Putamen (tissue), 1 donor: ENCODE measurements around the gene MAD1L1.

Experiments
- DNase-seq: peaks from one replicate; pipeline ENCODE4 v3.0.0-alpha.2; 2016; ENCODE audit warnings: low spot score

MAD1L1 gene

DNA sequence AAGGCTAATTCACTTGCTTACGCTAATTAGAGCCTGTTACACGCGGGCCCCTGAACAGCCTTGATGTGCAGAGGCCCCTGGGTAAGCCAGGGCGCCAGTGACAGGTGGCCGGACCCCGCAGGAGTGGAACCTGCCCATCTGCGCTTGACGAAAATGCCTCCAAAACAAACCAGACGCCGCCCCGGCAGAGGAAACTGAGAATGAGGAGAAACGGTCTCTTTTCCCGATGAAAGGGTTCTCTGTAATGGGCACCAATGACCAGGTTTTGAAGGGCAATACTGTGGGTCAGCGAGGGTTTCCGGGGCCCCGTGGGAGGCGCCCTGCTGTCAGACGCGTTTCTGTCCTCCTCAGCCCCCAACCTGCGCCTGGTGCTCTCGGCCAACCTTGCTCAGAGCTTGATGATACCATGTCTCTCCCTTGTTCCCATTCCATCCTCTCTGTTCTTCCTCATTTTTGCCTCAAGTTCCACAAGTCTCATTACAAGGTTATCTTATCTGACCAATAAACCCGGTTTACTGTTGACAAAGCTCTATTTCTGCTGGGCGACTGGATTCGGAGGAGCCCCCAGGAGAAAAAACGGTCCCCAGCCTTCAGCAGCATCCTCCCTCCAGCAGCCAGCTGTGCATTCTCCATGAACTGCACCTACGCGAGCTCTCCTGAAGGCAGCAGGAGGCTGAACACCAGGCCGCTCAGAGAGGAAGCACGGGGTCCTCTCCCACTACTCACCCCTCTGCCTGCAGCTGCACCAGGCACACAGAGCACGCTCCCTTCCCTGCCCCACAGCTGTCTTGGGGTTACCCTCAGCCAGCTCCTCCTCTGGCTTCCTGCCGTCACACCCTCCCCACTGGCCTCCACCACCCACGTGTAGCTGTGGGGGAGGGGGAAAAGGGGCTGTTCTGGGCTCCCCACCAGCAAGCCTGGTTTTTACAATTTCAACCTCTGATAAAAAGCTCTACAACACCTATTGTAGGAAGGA is 202.0 kb downstream of the MAD1L1 start:
- no peak for DNase-seq

DNA sequence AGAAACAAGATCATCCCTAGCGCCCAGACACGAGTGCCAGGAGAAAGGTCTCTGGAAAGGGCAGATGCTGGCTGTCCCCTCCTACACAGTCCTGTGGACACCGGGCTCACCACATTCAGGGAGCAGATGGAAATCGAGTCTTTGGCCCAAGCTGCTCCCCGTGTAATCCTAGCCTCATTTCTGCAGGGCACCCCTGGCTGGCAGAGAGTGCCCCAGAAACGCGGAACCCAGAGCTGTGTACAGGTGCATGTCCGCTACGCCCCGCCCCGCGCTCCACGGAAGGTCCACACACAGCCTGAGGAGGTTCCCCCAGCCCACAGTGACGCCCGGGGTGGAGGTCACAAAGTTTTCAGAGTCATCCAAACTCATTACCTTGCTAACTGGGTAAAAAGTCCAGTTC is 202.8 kb downstream of the MAD1L1 start:
- DNase-seq = no peak

DNA sequence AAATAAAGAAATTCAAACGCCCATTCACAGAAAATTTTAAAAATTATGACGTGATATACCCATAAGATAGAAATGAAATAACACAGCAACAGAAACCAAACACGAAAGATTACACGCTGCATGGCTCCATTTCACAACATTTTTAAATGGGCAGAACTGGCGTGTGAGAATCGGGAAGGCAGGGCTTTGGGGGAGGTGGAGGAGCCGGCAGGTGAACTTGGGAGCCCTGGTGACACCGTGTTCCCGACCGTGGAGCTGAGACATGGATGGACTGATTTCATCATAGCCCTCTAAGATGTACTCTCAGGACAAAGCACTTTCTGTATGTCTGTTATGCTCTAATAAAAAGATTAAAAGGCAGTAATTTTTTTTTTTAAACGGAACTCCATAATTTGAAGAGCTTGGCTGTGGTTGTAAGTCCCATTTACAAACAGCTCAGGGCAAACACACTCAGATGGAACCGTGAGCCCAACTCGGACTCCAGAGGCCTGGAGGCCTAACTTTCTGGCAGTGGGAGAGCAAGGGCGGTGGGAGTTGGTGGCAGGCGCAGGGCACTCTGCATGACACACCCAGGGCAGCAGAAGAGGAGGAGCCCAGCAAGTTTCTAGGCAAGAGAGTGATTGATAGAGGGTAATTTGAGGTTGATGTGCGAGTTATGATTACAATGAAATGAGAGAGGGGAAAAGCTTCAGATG is 203.4 kb downstream of the MAD1L1 start:
- no peak for DNase-seq

DNA sequence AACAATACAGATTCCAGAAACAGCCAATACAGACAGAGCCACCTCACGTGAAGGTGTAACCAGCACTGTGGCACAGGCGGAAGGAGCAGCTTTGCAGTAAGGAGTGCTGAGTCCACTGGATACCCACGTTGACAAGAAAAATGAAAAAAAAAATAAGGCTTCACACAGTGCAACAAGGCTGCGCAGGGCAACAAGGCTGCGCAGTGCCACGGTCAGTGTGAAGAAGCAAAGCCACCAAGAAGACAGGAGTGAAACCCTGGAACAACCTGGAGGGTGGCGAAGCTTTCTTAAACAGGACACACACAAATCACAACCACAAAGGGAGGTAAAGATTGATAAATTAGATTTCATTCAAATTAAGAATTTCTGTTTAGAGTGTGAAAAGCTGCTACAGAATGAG is 204.0 kb downstream of the MAD1L1 start:
- no peak for DNase-seq

DNA sequence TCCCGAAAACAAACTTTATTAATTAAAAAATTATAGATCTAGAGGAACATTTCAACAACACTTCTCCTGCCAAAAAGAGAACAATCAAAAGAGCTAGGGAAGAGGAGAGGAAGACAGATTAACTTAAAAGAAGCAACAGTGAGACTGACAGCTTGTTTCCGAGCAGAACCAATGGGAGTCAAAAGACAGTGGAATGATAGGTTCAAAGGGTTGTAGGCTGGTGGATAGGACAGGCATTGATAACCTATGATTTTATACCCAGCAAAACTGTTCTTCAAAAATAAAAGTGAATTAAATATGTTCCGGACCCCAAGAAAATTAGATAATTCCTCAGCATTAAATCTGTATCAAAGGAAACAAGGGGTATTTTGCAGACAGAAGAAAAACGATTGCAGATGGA is 207.6 kb downstream of the MAD1L1 start:
- no peak for DNase-seq

DNA sequence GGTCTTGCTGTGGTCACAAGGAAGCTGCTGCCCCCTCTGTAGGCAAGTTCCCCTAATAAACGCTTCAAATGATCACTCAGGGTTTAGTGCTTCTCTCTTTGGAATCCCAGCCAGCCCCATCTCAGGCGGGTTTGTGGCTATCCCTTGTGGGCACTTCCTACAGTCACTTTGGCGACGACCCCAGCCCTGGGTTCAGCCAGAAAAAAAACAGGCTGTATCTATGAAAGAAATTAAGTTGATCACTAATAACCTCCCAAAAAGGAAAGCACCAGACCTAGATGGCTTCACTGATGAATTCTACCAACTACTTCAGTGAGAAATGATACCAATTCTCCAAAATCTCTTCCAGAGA is 208.2 kb downstream of the MAD1L1 start:
- no peak for DNase-seq

DNA sequence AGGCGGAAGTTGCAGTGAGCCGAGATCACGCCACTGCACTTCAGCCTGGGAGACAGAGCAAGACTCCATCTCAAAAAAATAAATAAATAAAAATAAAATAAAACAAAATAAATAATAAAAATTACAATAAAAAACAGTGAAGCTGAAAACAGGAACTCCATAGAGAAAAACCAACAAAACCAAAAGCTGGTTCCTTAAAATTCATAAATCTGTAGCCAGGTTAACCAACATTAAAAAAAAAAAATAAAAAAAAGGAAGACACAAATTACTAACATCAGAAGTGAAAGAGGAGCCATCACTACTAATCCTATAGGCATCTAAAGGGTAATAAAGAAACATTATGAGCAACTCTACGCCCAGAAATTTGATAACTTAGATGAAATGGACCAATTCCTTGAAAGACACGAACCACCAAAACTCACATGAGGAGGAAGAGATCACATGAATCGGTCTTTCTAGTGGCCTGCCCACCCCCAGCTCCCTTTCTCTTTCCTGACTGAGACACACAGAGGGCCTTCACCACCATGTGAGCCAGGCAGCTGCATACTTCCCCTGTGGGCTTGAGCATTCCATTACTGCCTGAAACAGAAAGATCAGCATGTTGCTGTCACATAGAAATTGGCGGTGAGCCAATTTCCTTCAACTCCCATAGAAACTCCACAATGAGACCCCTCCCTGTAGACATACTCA is 208.7 kb downstream of the MAD1L1 start:
- DNase-seq = no peak

DNA sequence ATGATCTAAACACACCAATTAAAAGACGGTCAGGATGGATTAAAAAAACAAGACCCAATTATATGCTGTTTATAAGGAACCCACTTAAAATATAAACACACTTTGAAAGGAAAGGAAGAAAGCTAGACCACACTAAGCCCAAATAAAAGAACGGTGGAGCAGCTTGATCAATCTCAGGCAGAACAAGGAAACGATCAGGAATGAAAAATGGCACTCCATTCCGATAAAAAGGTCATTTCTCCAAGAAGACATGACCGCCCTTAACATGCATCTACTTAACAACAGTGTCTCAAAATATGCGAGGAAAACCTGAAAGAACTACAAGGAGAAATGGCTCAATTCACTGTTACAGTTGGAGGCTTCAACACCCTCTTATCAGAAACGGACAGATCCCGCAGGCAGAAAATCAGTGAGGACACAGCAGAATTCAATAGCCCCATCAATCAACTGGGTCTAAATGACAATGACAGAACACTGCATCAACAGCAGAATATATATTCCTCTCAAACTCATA is 210.0 kb downstream of the MAD1L1 start:
- DNase-seq = no peak

DNA sequence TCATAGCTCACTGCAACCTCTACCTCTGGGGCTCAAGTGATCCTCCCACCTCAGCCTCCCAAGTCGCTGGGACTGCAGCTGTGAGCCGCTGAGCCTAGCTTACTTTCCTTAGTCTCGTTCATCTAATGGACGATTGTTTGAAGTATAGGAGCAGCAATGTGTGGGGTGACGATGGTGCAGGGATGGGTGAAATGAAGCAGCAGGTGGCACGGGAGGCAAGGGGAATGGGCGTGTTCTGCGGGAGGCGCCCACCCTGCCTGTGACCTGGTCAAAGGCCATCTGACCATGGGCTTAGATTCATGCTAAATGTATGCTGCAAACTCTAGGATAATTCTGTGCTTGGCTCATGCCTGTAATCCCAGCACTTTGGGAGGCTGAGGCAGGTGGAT is 210.7 kb downstream of the MAD1L1 start:
- no peak for DNase-seq

DNA sequence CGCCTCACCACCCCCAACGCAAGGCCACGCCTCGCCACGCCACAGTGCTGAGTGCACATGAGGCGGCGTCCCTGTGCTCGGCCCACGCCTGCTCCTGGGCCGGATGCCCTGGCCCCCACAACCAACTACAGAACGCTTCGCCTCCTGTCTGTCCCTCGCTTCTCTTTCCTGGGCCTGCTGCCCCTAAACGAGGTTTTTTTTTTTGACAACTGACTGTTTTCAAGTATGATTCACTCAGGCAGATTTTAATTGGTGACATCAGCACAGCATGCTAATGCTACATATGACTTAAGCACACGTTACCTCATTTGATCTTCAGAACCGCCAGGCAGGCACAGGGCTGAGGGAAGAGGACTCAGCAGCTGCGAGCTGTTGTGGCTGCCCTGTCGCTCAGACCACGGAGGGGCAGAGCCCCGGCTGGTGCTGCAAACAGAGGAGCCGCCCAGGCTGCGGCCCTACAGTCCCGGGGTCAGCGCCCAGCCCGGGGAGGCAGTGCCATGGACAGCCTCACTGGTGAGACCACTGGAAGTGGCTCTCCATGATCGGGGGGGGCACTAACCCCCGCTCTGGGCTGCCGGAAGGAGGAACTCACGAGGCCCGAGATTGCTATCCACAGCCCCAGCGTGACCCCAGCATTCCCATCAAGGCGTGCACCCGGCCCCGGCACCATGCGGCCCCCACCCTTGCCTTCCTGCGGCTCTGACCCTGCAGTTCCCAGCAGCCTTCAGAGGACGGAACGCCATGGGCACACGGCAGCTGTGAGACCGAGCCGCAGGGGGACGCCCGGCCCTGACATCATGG is 212.8 kb downstream of the MAD1L1 start:
- DNase-seq = no peak

DNA sequence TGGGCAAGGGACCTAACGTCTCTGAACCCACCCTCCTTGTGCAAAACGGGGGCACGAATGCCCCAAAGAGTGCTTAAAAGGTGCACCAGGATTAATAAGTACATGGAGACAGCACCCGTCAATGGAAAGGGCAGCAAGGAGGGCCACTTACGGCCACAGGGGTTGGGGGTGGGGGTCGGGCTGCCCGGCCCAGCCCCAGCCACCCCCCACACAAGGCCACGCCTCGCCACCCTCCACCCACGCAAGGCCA is 213.4 kb downstream of the MAD1L1 start:
- no peak for DNase-seq

DNA sequence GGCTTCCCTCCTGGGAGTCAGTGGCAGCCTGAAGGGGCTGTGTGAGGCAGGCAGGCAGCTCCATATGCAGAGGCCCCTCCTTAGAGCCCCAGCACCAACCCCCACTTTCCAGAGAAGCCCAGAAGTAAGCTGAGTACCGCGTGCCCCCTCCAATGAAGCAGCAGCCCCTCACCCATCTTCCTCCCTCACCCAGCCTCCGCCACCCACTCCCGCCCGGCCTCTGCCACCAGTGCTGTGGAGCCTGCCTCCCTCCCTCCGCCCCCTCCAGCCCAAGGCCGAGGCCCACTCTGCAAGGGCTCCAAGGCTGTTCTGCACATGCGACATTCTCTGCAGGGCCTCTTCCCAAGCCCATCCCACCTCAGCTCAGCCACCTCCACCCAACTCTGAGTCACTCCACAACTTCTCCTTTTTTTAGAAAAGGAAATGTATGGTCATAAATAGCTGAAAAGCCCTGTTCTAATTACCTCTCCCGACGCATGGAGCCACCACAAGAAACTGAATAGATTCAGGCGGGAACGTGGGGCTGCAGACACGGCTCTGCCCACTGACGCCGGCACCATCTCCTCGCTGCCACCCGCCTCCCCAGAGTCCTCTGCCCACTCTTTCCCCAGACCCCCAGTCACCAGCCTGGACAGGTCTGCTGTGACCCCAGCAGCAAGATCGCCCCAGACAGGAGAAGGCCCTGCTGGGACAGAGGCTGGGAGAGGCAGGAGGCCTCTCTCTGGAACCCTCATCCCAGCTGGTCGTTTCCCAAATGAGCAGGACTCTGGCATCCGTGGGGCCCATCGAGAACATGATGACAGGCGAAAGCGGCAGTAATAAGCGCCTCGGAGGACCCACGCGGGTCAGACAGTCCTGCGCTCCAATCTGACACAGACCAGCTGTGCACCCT is 213.9 kb downstream of the MAD1L1 start:
- peak; percentile 68 for DNase-seq

DNA sequence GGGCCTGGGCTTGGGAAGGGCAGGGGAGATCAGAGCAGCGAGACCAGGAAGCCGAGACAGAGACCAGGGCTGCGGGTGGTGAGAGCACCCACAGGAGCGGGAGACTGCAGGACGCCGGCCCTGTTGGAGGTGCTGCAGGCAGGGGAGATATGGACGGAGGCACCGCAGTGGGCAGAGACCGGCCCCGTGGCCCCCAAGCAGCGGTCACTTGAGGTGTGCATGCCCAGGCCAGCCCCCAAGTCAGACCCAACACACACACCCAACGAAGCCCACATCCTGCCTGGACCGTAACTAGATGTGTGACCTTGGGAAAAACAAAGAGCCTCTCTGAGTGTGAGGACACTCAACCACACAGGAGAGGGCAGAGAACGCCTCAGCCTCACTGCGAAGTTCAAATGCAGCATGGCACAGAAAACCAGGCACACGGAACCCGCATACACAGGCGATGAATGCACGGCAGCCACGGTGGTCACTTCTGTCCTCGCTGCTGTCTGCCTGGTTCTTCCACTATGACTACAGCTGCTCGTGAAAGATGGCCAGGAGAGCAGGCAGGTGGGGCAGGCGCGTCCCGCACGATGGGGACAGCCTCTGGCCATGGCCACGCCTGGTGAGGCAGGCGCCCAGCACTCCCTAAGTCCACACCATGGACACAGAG is 214.7 kb downstream of the MAD1L1 start:
- DNase-seq = no peak

DNA sequence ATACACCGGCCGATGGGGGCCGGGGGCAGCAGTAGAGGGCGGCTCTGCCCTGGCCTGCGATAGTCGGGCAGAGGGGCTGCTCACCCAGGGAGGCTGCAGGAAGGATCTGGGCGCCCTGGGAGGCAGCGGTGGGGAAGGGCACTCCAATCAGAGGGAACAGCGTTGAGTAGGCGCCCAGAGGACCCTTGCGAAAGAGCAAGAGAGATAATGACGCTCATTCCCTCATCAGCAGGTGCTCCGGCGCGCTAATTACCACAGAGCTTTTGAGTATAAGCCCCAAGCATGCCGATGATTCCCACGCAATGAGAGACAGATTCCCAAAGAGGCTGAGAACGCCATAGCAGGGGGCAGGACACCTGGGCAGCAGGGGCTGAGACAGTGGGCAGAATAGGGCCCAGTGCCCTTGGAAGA is 215.3 kb downstream of the MAD1L1 start:
- no peak for DNase-seq

DNA sequence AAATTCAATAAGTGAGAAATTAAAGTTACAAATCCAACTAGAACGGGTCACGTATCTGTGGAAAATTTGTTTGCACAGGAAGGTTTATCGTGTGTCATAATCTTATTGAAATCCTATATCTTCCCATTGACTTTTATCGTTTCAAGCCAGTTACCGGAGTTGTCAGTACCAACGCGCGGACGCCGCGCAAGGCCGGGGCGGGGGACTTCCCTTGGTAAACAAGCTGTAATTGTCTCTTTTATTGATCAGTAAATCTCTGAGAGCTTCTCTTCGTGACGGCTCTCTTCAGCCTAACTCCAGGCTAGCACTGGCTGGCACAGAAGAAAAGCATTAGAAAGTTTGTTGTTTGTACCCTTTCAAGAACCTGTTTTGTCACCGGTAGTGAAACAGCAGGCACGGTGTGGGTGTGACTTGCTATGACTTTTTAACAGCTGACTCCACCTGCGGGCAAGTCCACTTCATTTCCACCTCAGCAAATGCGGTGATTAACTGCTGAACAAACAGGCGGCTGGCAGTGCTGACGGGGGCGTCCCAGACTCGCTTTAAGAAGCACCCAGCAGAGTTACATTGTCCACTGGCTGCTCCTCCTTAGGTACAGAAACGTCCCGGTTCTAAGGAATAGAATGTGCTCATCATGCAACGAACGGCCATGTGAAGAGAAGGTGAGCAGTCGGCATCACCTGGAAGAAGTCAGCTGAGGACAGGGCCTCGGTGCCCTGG is 215.8 kb downstream of the MAD1L1 start:
- DNase-seq = no peak

DNA sequence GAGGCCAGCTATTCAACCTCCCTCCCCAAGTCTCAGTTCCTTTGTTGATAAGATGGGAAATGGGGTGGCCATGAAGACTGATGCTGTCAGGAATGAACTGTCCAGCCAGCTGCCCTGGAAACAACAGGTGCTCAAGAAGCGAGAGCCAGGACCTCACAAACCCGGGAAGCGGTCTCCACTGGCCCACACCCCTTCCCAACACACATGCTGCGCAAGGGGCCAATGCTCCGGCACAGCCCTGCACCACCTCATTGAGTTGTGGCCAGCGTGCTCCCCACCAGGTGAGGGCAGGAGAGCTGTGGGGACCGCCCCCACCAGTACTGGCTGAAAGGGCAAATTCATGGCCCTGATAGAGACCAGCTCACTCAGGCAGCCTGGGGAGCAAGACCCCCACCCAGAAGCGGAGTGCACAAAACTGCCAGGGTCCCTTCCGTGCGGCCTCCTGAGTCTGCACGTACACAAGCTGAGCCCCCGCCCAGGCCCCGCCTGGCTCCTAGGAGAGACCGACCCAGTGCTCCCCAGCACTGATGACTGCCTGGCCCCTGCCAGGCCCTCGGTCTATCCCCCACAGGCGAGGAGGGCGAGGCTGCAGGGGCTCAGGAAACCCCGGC is 216.6 kb downstream of the MAD1L1 start:
- DNase-seq = no peak

DNA sequence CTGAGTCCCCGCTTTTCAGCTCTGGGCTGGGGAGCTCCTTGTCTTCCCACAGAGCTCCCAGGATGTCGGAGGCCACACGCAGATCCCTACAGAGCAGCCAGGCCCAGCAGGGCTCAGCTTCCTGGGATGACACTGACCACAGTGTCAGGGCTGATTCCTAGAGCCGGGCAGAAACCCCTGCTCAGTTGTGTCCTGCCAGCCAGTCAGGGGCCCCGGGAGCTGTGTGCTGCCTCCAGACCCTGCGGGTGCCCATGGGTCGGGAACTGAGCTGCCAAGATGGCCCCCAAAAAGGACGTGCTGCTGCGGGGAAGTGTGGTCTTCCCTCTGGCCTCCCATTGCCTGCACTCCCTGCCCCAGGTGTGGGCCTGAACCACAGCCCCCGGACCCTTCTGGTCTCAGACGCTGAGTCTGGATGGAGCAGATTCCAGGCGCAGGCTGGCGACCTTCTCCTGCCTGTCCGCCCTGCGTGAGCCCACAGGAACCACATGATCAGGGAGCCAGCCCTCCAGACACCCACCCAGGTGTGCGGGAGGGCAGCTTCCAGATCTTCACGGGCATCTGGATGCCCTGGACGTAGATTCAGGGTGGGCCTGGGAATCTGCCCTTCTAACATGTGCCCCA is 217.4 kb downstream of the MAD1L1 start:
- DNase-seq = no peak

DNA sequence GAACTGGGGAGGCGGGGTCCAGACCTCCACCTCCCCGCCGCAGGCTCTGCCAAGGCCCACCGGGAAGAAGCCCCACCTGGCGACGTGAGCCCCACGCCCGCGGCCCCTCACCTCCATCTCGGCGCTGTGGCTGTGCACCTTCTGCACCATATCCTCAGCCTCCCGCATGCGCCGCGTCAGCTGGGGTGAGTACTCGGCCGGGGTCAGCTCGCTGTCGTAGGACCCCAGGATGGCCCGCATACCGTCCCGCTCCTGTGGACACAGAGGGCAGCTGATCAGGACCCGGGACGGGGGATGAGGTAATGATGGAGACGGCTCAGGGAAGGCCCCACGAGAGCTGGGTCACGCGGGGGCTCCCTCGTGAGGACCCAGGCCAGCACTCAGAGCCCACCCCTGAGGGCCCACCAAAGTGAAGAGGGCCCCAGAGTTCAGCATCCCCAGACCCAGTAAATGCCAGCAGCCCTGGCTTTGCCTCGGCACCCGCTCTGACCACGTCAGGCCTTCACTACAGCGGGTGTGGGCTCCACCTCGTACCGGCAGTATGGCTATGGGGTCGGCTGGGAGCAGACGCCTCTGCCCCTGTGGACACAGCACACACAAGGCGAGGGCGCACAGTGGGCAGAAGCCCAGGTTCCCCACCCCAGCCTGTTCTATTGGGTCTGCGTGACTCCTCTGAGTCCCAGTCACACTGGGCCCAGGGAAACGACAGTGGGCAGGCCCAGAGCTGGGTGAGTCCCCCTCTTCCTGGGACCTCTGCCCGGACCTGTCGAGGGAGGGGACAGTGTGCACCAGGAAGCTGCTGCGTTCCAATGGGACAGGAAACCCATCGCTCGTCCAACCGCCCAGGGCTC is 218.1 kb downstream of the MAD1L1 start:
- no peak for DNase-seq
